ENCODE measurements around the gene CAVIN2. TPM values are rescaled to one million over a fixed set of nuclear protein-coding genes. Genes with fewer than 3 reads are reported as not detected.
"Not testable (repeated sequence)": the region's sequence is repeated elsewhere in the genome, so short reads cannot be mapped to it uniquely, and the experiment has no call there.

CAVIN2 gene
- total RNA-seq, 1 donor from 2014 or later: 145 TPM

- DNase-seq (ENCODE audit: low spot score): no peak
- intact Hi-C loops (cut with DNase I): loop anchor here (10.0 kb wide), 1 partner anchor 91 kb away; no protein-coding TSS in a partner anchor
Measured at GRCh38 chr2:191813943-191814342, 32.9 kb downstream of the CAVIN2 start.

GRCh38 chr2:191811807-191812602 lies 34.9 kb downstream of the CAVIN2 start:
- intact Hi-C loops (cut with DNase I): loop anchor here (1.0 to 10.0 kb wide), 2 partner anchors 93 to 350 kb away; no protein-coding TSS in a partner anchor
- DNase-seq (ENCODE audit: low spot score): no peak

GRCh38 chr2:191806396-191806795 lies 40.5 kb downstream of the CAVIN2 start:
- intact Hi-C loops (cut with DNase I): no loop called here
- DNase-seq (ENCODE audit: low spot score): no peak

- intact Hi-C loops (cut with DNase I): no loop called here
- no peak for DNase-seq (ENCODE audit: low spot score)
Measured at GRCh38 chr2:191804766-191805165, 42.1 kb downstream of the CAVIN2 start.

- intact Hi-C loops (cut with DNase I): no loop called here
Measured at GRCh38 chr2:191803007-191803406, 43.9 kb downstream of the CAVIN2 start.

GRCh38 chr2:191802180-191802579 lies 44.7 kb downstream of the CAVIN2 start:
- intact Hi-C loops (cut with DNase I): no loop called here

More at GRCh38 chr2:191803007-191803406, 43.9 kb downstream of the CAVIN2 start:
- DNase-seq (ENCODE audit: low spot score): no peak

GRCh38 chr2:191800874-191801273 lies 46.0 kb downstream of the CAVIN2 start:
- DNase-seq (ENCODE audit: low spot score): no peak
- intact Hi-C loops (cut with DNase I): no loop called here

More at GRCh38 chr2:191802180-191802579, 44.7 kb downstream of the CAVIN2 start:
- no peak for DNase-seq (ENCODE audit: low spot score)

- DNase-seq (ENCODE audit: low spot score): no peak
- intact Hi-C loops (cut with DNase I): no loop called here
Measured at GRCh38 chr2:191799526-191799925, 47.4 kb downstream of the CAVIN2 start.

GRCh38 chr2:191797942-191798876 lies 48.7 kb downstream of the CAVIN2 start:
- intact Hi-C loops (cut with DNase I): no loop called here

GRCh38 chr2:191797500-191797899 lies 49.4 kb downstream of the CAVIN2 start:
- DNase-seq (ENCODE audit: low spot score): no peak

More at GRCh38 chr2:191797942-191798876, 48.7 kb downstream of the CAVIN2 start:
- DNase-seq (ENCODE audit: low spot score): no peak

GRCh38 chr2:191795715-191796114 lies 51.2 kb downstream of the CAVIN2 start:
- no peak for DNase-seq (ENCODE audit: low spot score)
- intact Hi-C loops (cut with DNase I): no loop called here

More at GRCh38 chr2:191797500-191797899, 49.4 kb downstream of the CAVIN2 start:
- intact Hi-C loops (cut with DNase I): no loop called here

- DNase-seq (ENCODE audit: low spot score): no peak
- intact Hi-C loops (cut with DNase I): no loop called here
Measured at GRCh38 chr2:191791953-191792560, 54.8 kb downstream of the CAVIN2 start.

- intact Hi-C loops (cut with DNase I): no loop called here
- DNase-seq (ENCODE audit: low spot score): no peak
Measured at GRCh38 chr2:191790737-191791136, 56.2 kb downstream of the CAVIN2 start.

- intact Hi-C loops (cut with DNase I): no loop called here
- no peak for DNase-seq (ENCODE audit: low spot score)
Measured at GRCh38 chr2:191789796-191790195, 57.1 kb downstream of the CAVIN2 start.

- intact Hi-C loops (cut with DNase I): no loop called here
- no peak for DNase-seq (ENCODE audit: low spot score)
Measured at GRCh38 chr2:191786694-191787093, 60.2 kb downstream of the CAVIN2 start.

GRCh38 chr2:191785651-191786050 lies 61.2 kb downstream of the CAVIN2 start:
- intact Hi-C loops (cut with DNase I); DNase-seq (ENCODE audit: low spot score): not testable (repeated sequence)
